ENCODE results near the gene PSD2.
"Not testable (repeated sequence)": the region's sequence is repeated elsewhere in the genome, so short reads cannot be mapped to it uniquely, and the experiment has no call there.

Gene PSD2

DNA sequence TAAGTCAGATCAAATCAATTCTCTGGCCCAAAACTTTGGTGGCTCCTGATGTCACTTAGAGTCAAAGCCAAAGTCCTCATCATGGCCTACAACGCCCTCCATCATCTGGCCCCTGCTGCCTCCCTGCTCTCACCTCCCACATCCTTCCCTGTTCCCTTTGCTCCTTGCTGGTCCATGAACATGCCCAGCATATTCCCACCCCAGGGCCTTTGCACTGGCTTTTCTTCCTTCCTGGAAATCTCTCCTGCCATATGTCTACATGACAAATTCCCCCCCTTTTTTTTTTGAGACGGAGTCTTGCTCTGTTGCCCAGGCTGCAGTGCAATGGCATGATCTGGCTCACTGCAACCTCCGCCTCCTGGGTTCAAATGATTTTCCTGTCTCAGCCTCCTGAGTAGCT, 11.1 kb upstream of the PSD2 start:
- no peak overlapping the region for H3K27ac ChIP-seq
- TF ChIP-seq CTCF (conservative IDR thresholded peaks at IDR 0.05) (no peak), ZFX (IDR thresholded peaks at IDR 0.05) (no peak)

DNA sequence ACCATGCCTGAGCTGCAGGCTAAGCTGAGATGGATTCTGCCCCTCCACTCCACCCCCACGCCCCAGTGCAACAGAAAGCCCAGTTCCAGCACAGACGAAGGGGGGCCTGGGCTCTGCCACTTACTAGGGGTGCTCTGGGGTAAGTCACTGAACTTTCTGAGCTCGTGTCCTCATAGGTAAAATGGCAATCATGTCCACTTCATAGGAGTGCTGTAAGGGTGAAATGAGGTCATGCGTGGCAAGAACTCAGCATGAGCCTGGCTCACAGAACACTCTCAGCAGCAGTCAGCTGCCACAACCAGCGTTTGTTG, 8.4 kb upstream of the PSD2 start:
- TF ChIP-seq CTCF (conservative IDR thresholded peaks at IDR 0.05), result no peak
- TF ChIP-seq ZFX (IDR thresholded peaks at IDR 0.05), result no peak
- H3K27ac ChIP-seq, result no peak overlapping the region

DNA sequence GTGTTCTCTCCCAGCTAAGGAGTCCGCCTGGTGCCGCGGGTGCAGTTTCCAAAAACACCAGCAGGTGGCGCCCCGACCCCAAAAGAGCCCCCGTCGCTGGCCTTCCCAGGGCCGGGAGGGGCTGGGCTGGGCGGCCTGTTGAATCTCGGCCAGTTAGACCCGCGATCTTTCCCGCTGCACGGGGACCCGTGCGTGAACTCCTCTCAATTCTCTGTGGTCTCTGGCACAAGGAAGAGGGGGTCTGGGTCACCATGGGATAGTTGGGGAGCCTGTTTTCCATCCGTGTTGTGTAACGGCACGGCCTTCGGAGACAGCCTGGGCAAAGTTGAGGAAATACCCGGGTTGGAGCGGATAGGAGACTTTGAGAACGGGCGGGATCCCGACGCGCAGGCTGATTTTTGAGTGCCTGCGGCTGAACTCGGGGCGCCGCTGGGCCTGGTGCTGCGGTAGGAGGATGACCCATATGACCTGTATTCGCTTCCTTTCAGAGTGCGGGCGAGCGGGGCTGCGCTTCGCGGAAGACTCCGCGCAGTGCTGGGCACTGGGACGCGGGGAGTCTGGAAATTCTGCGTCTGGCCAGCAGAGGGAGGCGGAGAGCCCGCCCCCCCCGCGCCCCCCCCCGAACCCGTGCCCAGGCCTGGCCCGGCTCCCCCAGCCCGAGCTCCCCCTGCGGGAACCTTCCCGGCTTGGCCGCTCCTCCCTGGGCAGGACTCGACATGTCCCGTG, 7.9 kb upstream of the PSD2 start:
- peak; percentile 98 for TF ChIP-seq CTCF (conservative IDR thresholded peaks at IDR 0.05)
- TF ChIP-seq ZFX (IDR thresholded peaks at IDR 0.05), result no peak
- H3K27ac ChIP-seq, result no peak overlapping the region

GRCh38 chr5:139788294-139788910, 7.2 kb upstream of the PSD2 start:
- H3K27ac ChIP-seq, result no peak overlapping the region
- TF ChIP-seq CTCF (conservative IDR thresholded peaks at IDR 0.05), result no peak
- no peak for TF ChIP-seq ZFX (IDR thresholded peaks at IDR 0.05)

DNA sequence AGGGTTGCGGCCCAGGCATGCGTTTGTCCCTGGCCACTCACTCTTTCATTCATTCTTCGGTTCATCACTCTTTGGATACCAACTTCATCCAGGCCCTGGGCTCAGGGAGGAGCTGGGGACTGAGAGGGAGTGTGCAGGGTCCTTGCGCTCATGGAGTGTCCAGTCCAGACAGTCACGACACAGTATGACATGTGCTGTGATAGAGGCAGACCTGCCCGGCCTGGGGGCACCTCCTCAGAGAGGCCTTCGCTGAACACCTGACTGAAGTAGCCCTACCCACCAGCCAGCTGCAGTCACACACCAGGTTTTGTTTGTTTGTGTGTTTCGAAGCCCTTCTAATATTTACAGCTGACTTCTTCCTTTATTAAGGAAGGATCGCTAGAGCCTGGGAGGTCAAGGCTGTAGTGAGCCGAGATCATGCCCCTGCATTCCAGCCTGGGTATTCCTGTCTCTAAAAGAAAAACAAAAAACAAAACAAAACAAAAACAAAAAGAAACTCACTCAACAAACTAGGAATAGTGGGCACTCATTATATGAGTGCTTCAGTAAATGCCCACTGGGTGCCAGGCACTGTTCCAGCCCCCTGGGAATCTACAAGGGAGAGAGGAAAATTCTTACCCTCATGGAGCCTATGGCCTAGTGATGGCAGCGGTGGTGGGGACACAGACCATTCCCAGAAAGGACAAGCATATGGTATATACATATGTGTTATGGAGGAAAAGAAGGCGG, 6.3 kb upstream of the PSD2 start:
- no peak for TF ChIP-seq ZFX (IDR thresholded peaks at IDR 0.05)
- no peak for TF ChIP-seq CTCF (conservative IDR thresholded peaks at IDR 0.05)

GRCh38 chr5:139789845-139790189, 5.8 kb upstream of the PSD2 start:
- TF ChIP-seq CTCF (conservative IDR thresholded peaks at IDR 0.05) (no peak), ZFX (IDR thresholded peaks at IDR 0.05) (no peak)
- H3K27ac ChIP-seq, result no peak overlapping the region

More for the DNA sequence above, 6.3 kb upstream of the PSD2 start:
- H3K27ac ChIP-seq, result no peak overlapping the region

GRCh38 chr5:139792218-139792617, 3.4 kb upstream of the PSD2 start:
- no peak overlapping the region for H3K27ac ChIP-seq
- TF ChIP-seq CTCF (conservative IDR thresholded peaks at IDR 0.05), result no peak
- TF ChIP-seq ZFX (IDR thresholded peaks at IDR 0.05), result no peak

DNA sequence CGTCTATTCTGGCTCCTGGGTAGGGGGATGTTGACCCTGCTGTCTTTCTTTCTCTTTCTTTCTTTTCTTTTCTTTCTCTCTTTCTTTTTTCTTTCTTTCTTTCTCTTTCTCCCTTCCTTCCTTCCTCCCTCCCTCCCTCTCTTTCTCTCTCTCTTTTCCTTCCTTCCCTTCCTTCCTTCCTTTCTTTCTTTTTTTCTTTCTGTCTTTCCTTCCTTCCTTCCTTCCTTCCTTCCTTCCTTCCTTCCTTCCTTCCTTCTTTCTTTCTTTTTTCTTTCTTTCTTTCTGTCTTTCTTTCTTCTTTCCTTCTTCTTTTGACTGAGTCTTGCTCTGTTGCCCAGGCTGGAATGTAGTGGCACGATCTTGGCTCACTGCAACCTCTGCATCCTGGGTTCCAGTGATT, 3.0 kb upstream of the PSD2 start:
- not testable (repeated sequence) for H3K27ac ChIP-seq

All from C4-2B (cell line).